CD4-positive, alpha-beta T cell treated with Interleukin-4 for 4 hours (primary cell): Measurements from ENCODE around the gene TRAPPC3.
"Not testable (repeated sequence)": the region's sequence is repeated elsewhere in the genome, so short reads cannot be mapped to it uniquely, and the experiment has no call there.

Experiments
- DNase-seq: peaks from one replicate; pipeline ENCODE4 v3.0.0-alpha.2; 2020

TRAPPC3 gene

GRCh38 chr1:36166136-36166535 lies 16.9 kb upstream of the TRAPPC3 start:
- DNase-seq = no peak

GRCh38 chr1:36165145-36165544 lies 15.9 kb upstream of the TRAPPC3 start:
- DNase-seq = no peak

GRCh38 chr1:36164361-36164760 lies 15.1 kb upstream of the TRAPPC3 start:
- no peak for DNase-seq

GRCh38 chr1:36163426-36163825 lies 14.1 kb upstream of the TRAPPC3 start:
- DNase-seq = no peak

GRCh38 chr1:36162680-36163239 lies 13.5 kb upstream of the TRAPPC3 start:
- DNase-seq = no peak

- DNase-seq = peak; percentile 46
These were observed 12.6 kb upstream of the TRAPPC3 start for GRCh38 chr1:36161641-36162531.

- DNase-seq = peak; percentile 54
These were observed 11.7 kb upstream of the TRAPPC3 start for GRCh38 chr1:36160949-36161485.

- no peak for DNase-seq
These were observed 11.2 kb upstream of the TRAPPC3 start for GRCh38 chr1:36160388-36160948.

GRCh38 chr1:36159614-36160387 lies 10.5 kb upstream of the TRAPPC3 start:
- DNase-seq = no peak

- DNase-seq = not testable (repeated sequence)
These were observed 9.6 kb upstream of the TRAPPC3 start for GRCh38 chr1:36158827-36159252.

- DNase-seq = no peak
These were observed 8.9 kb upstream of the TRAPPC3 start for GRCh38 chr1:36157973-36158826.

GRCh38 chr1:36157115-36157903 lies 8.0 kb upstream of the TRAPPC3 start:
- DNase-seq = no peak

- DNase-seq = peak; percentile 48
These were observed 7.2 kb upstream of the TRAPPC3 start for GRCh38 chr1:36156329-36157114.

GRCh38 chr1:36155408-36156328 lies 6.4 kb upstream of the TRAPPC3 start, which contains the start of gene MAP7D1:
Gene MAP7D1, plus strand, starts transcription at chr1:36156160. Its CDS starts 258 bp downstream, at chr1:36156418.
- peak; percentile 84 for DNase-seq

- DNase-seq = no peak
These were observed 5.6 kb upstream of the TRAPPC3 start for GRCh38 chr1:36154765-36155407.

- no peak for DNase-seq
These were observed 5.0 kb upstream of the TRAPPC3 start for GRCh38 chr1:36154335-36154734.

- no peak for DNase-seq
These were observed 4.2 kb upstream of the TRAPPC3 start for GRCh38 chr1:36153476-36153875.

- DNase-seq = peak; percentile 66
These were observed 2.5 kb upstream of the TRAPPC3 start for GRCh38 chr1:36151845-36152203.
